PC-3 (cell line): ENCODE data around the gene HAP1.

Experiments used
- EZH2 ChIP-seq: fragments of 300-600 bp; sonication (generic); IDR thresholded peaks from one replicate; pipeline ENCODE4 v1.6.1; 2017; ENCODE audit warnings: antibody characterized with exemption, mild to moderate bottlenecking, low read length; ENCODE audit not compliant: unreplicated experiment
- EZH2phosphoT487 ChIP-seq: fragments of 300-600 bp; sonication (generic); IDR thresholded peaks from 2 replicates; pipeline ENCODE4 v1.6.1; 2018; ENCODE audit warnings: mild to moderate bottlenecking, antibody characterized with exemption, low read length, borderline replicate concordance
- TF ChIP-seq, protein P1 (sequence below): fragments of 300-600 bp; sonication (generic); conservative IDR thresholded peaks from 2 replicates; pipeline ENCODE4 v1.5.1; 2017; ENCODE audit warnings: antibody characterized with exemption, low read depth, mild to moderate bottlenecking, low read length

DNA sequence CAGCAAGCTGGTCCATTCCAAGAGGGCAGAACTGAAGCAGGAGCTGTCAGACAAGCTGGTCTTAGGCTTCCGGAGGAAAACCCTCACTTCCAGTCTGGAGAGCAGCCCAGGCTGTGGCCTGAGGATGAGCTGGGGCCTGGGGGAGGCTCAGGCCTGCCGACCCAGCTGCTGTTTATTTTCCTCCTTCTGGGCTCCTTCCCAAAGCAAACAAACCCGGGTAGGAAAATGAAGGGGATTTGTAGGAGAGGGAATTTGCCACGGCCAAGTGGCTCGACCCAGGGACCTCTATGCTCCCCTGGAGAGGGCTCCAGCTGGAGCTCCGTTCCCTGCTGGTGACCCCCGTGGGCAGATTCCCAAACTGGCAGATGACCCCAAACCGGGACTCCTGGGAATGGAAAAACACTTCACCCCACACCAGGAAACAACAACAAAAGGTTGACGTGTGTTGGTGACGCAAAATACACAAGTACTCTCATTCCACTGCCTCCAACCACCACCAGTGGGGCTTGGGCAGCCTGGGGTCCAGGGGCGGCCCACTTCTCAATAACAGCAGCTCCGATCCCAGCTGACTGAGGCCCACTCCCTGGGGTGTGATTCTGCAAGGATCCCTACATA is 43.2 kb upstream of the HAP1 start:
- TF ChIP-seq, protein P1, sequence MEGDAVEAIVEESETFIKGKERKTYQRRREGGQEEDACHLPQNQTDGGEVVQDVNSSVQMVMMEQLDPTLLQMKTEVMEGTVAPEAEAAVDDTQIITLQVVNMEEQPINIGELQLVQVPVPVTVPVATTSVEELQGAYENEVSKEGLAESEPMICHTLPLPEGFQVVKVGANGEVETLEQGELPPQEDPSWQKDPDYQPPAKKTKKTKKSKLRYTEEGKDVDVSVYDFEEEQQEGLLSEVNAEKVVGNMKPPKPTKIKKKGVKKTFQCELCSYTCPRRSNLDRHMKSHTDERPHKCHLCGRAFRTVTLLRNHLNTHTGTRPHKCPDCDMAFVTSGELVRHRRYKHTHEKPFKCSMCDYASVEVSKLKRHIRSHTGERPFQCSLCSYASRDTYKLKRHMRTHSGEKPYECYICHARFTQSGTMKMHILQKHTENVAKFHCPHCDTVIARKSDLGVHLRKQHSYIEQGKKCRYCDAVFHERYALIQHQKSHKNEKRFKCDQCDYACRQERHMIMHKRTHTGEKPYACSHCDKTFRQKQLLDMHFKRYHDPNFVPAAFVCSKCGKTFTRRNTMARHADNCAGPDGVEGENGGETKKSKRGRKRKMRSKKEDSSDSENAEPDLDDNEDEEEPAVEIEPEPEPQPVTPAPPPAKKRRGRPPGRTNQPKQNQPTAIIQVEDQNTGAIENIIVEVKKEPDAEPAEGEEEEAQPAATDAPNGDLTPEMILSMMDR, result no peak
- no peak for TF ChIP-seq EZH2phosphoT487
- TF ChIP-seq EZH2, result no peak
